ENCODE data around the gene ABTB1.

The ABTB1 gene

DNA sequence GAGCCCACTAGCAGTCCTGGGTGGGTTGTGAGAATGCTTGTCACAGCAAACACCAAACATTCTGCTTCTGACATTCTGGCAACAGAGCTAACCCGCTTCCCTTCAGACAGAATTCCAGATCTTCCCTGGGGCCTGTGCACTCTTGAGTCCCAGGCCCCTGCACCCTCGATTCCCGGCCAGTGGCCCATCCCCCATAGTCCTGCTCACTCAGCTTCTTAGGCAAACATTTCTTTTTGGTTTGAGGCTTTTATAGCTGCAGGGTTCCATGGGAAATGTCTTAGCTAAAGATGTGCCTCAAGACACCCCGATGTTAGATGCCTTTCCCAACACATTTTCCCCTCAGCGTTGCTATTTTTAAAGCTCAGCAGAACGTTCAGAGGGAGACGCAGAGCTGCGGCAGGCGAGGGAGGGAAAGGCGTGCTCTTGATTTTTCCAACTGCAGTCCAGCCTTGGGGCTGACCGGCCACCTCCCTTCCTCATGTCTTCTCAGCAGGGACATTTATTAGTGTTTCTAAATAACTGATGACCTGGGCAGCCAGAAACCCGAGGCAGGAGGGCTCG lies 35.2 kb downstream of the ABTB1 start:
- no peak for DNase-seq

DNA sequence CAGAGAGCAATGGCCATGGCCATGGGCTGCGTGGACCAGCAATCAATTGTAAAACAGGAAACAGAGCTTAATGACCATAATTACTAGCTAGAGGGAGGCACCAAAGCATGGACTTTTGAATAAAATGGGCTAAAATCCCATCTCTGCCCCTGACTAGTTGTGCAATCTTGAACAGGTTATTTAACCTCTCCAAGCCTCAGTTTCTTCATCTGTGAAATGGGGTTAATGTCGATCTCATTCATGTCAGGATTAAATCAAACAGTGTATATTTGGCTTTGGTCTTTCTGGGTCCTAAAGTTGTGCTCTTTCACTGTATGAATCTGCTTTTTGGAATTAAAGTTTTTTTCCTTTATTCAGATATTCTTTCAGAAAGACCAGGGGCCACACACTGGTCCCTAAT lies 36.1 kb downstream of the ABTB1 start:
- DNase-seq: no peak

DNA sequence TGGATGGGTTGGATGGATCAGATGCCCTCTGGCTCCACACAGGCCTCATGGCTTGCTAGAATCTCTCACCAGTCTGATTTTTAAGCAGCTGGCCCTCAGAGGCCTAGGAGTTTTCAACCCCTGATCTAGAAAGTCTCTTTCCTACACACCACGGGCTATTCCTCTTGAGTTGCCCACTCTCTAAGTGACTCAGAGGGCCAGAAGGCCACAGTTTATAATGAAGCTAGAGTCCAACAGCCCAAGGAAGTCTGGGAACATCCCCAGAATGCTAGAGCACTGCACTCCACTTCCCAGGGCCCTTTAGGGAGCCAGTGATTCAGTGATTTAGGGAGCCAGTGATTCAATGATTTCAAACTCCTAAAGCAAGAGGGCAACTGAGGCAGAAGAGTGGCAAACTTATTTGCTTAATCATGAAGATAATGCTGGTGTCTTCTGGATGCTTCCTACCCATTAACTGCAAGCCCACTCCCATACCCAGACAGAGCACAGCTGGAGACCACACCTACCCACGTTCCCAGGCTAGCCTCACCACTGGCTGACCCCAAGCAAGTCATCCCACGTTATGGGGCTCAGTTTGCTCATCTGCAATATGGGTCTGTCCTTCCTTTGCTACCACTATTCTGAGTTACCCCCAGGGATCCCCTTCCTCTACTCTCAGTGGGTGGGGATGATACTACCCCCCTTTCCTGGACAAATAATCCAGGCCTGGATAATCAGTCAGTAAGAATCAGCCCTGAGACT lies 36.7 kb downstream of the ABTB1 start:
- DNase-seq: no peak

DNA sequence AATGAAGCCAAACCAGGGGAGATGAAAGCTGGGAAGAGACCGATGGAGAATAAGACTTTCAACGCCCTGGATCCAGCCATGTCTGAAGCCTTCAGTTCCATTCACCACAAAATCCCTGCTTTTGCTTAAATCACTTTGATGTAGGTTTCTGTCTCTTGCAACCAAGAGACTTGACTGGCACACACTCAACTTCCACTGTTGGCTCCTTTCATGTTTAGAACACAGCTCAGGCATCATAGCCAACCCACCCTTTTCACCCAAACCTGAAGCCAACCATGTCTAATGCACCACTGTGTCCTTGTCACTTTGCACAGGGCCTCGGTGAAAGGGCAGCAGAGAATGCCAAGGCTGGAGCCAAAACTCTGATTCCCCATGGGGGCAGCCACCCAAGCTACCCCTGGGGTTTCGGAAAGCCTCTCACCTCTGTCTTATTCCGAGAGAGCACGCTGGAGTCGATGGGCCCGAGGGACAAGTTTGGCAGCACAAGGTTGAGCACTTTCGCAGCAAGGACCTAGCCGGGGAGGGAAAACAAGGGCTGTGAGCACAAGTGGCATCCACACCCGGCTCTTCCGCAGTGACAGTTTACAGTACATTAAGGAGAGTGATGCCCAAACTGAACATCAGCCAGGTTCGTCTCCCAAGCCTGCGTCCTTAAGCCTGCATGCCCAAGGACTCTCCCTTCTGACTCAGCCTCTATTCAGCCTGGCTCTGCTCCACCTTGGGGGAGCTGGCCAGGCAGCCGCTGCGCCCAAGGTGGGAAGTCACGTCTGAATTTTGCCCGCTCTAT lies 37.6 kb downstream of the ABTB1 start:
- no peak for DNase-seq

DNA sequence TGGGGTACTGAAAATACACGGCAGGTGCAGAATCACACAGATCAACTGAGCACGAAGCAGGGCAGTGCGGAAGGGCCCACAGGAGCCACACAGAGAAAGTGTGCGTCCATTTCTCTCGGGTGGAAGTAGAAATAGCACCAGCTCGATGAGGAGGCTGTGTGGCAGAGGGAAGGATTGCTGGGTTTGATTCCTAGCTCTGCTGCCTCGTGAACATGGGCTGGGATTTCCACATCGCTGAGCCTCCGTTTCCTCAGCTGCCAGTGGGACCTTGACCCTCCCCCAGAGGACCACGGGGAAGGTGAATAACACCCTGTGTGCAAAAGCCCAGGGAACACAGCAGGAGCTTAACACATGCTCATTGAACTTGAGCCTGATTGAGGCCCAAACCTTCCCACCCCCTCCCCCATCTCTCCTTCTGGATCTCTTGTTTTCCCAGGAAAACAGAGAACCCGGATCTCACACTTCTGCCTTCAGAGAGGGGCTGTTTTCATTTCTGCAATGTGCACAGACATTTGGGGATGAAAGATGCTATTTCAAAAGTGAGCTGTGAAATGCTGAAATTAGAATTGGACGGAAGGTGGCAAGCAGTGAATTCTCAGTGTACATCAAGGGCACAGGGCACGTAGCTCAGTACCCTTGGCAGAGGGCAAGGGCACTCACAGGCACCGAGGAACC lies 38.4 kb downstream of the ABTB1 start:
- DNase-seq: no peak

DNA sequence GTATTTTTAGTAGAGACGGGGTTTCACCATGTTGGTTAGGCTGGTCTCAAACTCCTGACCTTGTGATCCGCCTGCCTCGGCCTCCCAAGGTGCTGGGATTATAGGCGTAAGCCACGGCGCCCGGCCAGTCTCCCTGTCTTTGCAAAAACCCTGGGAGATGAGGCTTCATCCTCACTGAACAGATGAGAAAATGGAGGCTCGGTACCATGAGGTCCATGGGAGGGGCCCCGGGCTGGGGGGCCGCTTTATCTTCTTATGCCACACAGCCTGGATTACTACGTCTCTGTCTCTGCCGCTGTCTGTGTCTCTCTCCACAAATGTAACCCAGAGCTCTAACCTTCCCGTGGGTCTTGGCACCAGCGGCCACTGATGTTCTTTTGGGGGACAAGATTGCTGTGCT lies 39.1 kb downstream of the ABTB1 start:
- DNase-seq: no peak

DNA sequence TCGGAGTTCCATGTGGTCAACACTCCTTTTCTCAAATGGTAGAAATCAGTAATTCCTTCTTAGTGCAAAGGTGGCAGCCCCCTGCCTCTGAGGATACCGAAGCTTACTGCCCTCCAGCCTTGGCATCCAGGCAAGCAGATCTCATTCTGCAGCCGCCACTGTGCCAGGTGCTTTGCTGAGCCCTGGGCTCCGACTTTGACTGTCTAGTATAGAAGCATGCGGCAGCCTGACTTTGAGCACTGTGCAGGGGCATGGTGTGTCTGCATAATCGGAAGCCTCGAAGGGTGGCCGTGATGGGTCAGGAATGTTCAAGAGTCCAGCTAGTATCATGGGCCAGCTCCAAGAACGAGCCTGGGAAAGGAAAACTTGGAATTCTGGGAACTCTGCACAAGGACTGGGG lies 39.7 kb downstream of the ABTB1 start:
- DNase-seq: no peak

DNA sequence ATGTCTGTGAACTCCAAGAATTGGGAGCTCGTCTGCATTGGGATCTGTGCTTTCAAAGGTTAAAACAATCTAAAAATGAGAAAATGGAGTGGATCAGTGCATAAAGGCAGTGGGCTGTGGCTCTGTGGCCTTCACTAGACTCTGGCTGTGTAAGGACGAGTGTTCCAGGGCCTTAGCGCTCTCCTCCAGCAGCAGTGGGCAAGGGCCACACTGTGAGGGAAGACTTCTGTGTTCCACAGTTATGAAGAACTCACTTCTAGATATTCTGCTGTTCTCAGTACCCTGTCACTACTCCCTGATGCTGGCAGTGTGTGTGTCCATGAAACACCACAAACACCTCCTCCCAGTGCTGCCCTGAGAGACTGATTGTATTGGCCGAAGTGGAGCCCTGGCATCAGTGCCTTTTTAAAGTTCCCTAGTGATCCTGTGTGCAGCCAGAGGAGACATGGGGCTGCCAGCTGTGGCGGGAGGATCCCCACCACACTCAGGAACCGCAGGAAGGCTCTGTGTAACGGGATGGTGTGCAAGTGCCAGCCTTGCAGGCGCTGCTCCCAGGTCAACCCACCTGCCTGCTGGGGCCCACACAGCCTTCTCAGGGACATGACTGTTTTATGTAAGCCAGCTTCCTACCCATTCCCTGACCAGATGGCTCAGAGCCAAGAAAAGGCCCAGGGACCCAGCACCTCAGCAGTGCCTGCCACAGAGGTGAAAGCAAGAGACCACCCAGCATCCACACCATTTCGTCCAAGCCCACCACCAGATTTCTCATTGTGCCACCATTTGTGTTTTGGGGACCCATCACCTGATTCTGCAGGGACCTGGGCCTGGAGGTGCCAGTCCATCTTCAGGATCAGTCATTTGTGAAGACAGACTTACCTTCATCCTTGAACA lies 40.4 kb downstream of the ABTB1 start:
- DNase-seq: no peak

DNA sequence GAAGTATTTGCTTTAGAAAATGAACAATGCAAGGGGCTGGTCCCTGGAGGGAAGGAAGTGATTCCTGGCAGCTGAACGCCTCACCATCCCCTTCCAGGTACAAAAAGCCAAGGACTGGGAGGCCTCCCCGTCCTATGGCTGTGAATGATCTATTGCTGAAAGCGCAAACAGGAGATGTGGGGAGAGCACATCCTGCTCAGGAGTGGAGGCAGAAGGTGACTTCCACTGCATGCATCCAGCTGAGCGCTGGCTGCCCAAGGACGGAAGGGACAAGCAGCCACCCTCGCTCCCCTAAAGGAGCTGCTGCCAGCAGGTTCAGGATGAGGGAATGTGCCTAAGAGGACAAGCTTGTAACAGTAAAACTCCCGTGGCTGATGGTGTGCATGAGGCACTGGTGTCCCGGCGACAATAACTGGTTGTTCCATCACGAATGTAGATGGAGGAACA lies 41.4 kb downstream of the ABTB1 start:
- no peak for DNase-seq

DNA sequence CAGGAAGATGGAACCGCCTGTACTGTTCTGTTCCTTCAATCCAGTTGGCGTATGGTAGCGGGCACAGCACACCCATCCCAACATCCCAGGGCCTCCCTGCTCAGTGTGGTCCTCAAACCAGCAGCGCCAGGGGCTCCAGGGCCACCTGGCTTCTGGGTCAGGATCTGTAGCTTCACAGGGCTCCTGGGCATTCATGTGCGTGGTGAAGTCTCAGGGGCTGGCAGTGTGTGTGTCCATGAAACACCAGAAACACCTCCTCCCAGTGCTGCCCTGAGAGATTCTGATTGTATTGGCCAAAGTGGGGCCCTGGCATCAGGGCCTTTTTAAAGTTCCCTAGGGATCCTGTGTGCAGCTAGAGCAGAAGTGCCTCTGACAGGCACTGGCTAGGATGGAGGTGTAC lies 42.1 kb downstream of the ABTB1 start:
- DNase-seq: no peak

DNA sequence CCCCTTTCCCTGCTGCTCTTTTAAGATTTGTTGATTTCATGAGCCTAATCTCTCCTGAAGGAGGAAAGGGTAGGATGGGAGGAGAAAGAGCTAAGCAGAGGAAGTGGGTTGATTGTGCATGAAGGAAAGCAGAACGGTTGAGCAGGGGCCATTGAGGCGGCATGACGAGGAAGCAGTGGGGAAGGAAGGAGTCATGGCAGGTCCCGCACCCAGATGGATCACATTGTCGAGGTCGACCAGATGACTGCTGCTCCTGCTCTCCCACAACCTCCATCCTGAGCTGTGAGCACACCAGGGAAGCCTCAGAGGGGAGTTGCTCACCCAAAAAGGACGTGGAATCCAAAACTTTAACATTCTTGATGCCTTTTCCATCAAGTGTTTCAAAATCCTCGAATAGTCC lies 42.8 kb downstream of the ABTB1 start:
- no peak for DNase-seq

DNA sequence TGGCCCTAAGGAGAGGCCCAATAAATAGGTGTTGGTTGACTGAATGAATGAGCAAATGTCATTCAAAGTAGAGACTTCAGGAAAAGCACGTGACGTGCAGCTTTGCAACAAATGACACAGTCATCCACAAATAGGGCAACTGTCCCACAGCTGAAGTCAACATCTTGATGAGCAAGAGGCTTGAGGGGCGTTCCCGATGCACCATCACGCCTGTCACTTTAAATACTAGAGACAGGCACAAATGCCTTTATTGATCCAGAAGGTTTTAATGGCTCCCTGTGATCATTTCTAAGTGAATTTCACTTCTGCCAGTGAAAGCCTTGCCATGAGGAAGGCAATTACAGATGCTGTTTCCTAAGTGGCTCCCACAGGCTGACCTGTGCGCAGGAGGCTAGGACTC lies 43.6 kb downstream of the ABTB1 start:
- no peak for DNase-seq

DNA sequence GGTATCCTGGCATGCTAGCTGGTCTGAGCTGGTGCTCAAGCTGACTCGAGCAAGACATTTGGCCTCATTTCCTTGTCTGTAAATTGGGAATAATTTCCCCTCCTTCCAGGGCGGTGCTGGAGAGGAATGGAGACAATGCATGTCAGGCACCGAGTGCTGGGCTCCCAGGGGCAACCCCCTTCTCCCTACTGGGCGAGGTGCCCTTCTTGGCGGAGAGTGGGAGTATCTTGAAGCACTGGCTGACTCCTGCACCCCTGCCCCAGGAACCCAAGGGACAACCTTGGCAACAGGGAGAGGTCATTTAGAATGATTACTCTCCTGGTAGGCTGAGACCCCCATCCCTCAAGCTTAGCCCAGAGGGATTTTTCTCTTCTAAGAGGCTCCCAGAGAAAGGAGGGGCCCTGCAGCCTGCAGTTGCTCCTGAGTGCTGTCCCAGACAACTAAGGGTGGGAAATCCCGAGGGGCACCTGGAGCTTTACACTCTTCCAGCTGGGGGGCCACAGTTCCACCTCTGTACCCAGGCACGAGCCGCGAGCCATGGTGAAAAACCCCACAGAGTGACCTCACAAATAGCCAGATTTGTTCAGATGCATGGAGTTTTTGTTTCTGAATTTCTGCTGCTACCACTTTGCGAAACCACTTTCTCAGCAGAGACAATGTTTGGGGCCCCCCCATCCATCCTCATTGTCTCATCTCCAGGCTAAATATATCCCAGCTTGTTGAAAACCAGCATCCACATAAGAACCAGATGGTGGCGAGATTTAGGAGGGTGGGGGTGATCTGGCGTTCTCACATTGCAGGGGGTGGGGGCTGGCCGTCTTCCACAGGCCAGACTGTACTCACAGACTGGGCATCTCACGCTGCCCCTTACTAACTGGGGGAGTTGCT lies 44.8 kb downstream of the ABTB1 start:
- no peak for DNase-seq

DNA sequence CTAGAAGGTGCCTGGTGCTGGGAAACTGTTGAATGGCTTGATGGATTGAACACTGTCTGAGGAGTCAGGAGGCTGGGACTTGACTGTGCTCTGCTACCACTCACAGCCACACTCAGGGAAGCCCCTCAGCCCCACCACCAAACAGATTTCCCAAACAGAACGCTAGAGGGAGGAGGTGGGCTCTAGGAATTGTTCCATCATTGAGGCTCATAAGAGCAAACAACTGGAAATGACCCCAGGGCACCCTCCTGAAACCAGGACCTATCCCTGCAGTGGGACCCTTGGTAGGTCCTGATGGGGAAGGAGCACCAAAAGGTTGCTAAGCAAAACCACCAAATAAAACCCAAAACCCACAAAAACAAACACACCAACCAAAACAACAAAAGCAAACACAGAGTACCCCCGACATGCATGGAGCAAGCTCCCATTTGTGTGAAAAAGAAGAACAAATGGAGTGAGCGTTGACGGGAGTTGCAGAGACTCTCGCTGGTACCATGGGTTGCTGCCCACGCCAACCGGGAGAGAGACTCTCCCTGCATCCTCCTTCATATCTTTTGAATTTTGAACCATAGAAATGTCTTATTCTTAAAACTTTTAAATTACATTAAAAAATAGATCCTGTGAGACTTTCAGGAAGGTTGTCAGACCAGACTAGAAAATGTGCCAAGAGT lies 45.6 kb downstream of the ABTB1 start:
- no peak for DNase-seq

DNA sequence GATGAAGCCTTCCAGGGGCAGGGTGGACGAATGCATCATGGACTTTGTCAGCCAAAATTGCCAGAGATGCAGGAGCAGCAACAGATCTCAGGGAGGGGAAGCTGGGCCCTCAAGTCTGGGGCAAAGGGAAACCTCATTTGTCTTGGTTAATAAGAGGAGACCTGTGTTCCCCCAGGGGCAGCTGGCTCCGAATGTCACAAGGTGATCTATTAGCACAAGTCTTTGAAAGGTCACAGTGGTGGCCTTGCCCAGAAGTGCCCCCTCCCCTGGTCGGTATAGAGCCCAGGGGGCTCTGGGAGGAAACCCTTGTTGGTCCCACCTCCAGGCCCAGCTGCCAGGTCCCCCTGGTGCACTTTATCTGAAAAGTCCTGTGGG lies 46.2 kb downstream of the ABTB1 start:
- DNase-seq: no peak

DNA sequence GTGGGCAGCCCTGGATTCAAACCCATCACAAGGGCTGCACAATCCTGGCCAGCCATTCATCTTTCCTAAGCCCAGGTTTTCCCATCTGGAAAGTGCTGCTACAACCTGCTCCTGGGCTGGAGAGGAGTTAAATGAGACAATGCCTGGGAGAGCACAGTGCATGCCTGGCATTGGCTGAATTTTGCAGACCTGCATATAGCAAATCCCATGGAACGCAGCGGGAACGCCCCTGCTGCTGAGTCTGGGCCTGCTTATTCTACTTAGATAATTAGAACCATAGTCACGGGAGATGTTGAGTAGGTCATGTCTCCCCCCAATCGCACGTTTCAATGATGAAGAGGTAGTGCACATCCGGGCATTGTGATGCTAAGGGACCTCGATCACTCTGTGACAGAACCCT lies 46.6 kb downstream of the ABTB1 start:
- no peak for DNase-seq

DNA sequence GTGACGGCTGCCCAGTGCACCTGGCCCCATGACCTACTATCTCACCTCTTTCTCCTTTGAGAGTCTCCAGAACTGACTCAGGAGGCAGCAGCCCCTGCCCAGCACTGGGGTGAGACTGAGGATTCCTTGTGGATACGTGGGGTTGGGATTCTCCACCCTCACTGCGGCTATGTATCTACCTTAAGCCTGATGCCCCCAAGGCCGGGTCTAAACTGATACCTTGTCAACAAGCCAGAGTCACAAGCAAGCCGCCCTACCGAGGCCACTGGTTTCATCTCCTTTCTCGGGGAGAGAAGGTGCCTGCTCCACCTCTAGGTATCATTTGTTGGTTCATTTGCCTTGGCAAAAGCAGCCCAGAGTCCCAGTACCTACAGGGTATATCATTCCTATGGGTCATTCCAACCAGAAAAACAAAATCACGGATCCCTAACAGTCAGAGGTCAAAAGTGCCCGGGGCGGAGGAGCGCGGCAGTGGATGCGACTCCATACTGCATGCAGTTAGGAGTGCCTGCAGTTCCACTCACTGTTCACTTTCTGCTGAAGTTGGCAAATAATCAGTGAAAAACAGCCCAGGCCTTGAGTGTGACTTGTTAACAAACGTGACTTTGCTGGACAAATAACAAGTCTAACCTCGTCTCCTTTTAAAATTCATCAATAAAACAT lies 47.5 kb downstream of the ABTB1 start:
- no peak for DNase-seq

DNA sequence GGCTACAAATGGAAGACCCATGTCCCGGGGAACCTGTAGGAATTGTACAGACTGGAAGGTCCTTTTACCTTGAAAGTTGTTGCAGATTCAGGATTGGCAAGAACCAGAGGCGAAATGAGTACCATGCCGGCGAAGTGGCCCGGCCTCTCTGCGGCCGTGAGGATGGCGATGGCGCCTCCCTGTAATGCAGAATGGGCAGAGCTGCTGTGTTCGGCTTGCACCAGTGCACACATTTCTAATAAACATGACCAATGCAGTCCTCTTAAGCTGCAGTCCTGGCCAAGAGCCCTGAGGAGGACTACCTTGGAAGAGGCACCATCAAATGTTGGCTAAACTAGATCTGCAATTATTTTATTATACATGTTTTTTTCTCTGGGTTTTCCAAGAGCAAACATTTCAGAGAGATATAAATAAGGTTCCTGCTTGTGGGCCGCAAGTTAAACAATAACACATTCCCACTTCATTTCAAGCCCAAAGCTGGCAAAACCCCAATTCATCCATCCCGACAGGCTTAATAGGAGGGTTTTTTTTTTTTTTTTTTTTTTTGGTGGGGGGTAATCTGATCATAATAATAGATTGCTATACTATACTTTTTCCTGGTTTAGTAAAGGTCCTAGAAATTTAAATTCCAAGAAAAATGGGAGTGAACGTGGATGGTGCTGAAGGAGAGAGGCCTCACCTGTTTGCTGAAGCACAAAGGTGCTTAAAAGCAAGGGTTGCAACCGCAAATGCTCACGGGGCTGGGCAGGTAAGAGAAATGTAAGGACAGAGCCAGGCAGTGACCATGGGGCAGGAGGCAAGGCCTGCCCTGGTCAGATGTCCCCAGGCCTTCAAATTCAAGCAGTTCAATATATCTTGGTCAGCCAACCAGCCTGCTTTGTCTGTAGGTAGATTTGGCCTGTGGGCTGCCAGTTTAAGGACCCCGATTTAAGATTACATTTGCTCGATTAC lies 48.5 kb downstream of the ABTB1 start:
- no peak for DNase-seq

DNA sequence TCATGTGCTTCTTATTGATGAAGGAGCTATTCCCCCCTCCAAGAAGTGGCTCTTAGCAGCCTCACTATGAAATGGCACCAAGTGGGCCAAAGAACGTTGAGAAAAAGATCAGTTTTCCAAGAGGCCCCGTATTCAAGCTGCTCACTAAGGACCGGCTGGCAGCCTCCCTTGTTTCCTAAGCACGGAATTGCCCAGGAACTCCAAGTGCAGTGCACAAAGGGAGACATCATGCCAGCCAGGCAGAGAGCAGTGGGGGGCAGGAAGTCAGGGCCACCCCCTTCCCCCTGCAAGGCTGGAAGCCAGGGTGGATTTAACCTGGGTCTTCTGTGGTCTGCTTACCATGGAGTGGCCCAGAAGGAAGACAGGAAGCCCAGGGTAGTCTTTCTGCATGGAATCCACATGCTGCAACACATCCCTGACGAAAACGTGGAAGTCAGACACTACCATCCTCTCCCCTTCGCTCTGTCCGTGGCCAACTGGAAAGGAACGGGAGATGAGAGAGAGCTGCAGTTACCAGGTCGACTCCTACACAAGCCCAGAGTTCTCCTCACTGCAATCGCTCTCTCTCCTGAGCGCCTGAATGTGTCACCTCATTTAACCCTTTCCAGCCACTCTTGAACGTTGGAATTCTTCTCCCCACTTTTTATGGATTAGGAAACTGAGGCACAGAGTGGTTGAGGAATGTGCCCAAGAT lies 49.5 kb downstream of the ABTB1 start:
- DNase-seq: no peak
